H9 (cell line): Measurements from ENCODE around the gene PPP1R16B. TPM values are rescaled to one million over a fixed set of nuclear protein-coding genes. Genes with fewer than 3 reads are reported as not detected.

Source experiments
- DNase-seq: peaks from one replicate; pipeline ENCODE4 v3.0.0-alpha.2; 2017
- H2AFZ ChIP-seq: one replicate; pipeline ENCODE4 v1.6.1; 2013; ENCODE audit warnings: mild to moderate bottlenecking, low read length, control low read depth, moderate library complexity
- H2AK5ac ChIP-seq: 2 replicates; pipeline ENCODE4 v1.6.1; 2013; ENCODE audit warnings: low read length, control low read depth, mixed read lengths; ENCODE audit not compliant: insufficient read length
- H2BK120ac ChIP-seq: one replicate; pipeline ENCODE4 v1.6.1; 2013; ENCODE audit warnings: low read depth, mild to moderate bottlenecking, low read length, control low read depth, inconsistent platforms; ENCODE audit not compliant: poor library complexity, severe bottlenecking
- H2BK12ac ChIP-seq: 2 replicates; pipeline ENCODE4 v1.6.1; 2013; ENCODE audit warnings: low read length, control low read depth, mixed read lengths, low read depth; ENCODE audit not compliant: insufficient read length
- H2BK15ac ChIP-seq: 2 replicates; pipeline ENCODE4 v1.6.1; 2013; ENCODE audit warnings: low read depth, low read length, control low read depth
- H2BK20ac ChIP-seq: one replicate; pipeline ENCODE4 v1.6.1; 2013; ENCODE audit warnings: low read depth, mild to moderate bottlenecking, low read length, control low read depth, inconsistent platforms; ENCODE audit not compliant: poor library complexity, severe bottlenecking
- H2BK5ac ChIP-seq: 2 replicates; pipeline ENCODE4 v1.6.1; 2013; ENCODE audit warnings: low read length, control low read depth, mixed read lengths; ENCODE audit not compliant: insufficient read length
- H3K14ac ChIP-seq: 2 replicates; pipeline ENCODE4 v1.6.1; 2013; ENCODE audit warnings: low read length, control low read depth; ENCODE audit not compliant: insufficient read depth
- H3K18ac ChIP-seq: 2 replicates; pipeline ENCODE4 v1.6.1; 2013; ENCODE audit warnings: low read depth, mild to moderate bottlenecking, mixed read lengths, low read length, control low read depth; ENCODE audit not compliant: insufficient read length
- H3K23ac ChIP-seq: 2 replicates; pipeline ENCODE4 v1.6.1; 2013; ENCODE audit warnings: low read length, control low read depth, mixed read lengths, low read depth; ENCODE audit not compliant: insufficient read length
- H3K23me2 ChIP-seq: 2 replicates; pipeline ENCODE4 v1.6.1; 2013; ENCODE audit warnings: low read depth, mild to moderate bottlenecking, mixed read lengths, low read length, control low read depth; ENCODE audit not compliant: insufficient read length, poor library complexity, severe bottlenecking
- H3K27ac ChIP-seq: 2 replicates; pipeline ENCODE4 v1.5.1; 2013; ENCODE audit warnings: low read length, control low read depth, mixed read lengths, low read depth; ENCODE audit not compliant: insufficient read length
- H3K27me3 ChIP-seq: 2 replicates; pipeline ENCODE4 v1.6.1; 2013; ENCODE audit warnings: low read length, control low read depth, inconsistent platforms; ENCODE audit not compliant: insufficient read depth
- H3K4ac ChIP-seq: 2 replicates; pipeline ENCODE4 v1.6.1; 2013; ENCODE audit warnings: low read depth, mild to moderate bottlenecking, control low read depth, inconsistent platforms, low read length, moderate library complexity
- H3K4me1 ChIP-seq: 2 replicates; pipeline ENCODE4 v1.6.1; 2013; ENCODE audit warnings: low read length, control low read depth, inconsistent platforms; ENCODE audit not compliant: insufficient read depth
- H3K4me2 ChIP-seq: 2 replicates; pipeline ENCODE4 v1.6.1; 2013; ENCODE audit warnings: low read length, control low read depth, mixed read lengths; ENCODE audit not compliant: insufficient read length, insufficient read depth
- H3K56ac ChIP-seq: 2 replicates; pipeline ENCODE4 v1.6.1; 2013; ENCODE audit warnings: low read depth, mild to moderate bottlenecking, mixed read lengths, low read length, control low read depth; ENCODE audit not compliant: insufficient read length
- H3K79me1 ChIP-seq: 2 replicates; pipeline ENCODE4 v1.6.1; 2013; ENCODE audit warnings: low read depth, mild to moderate bottlenecking, moderate library complexity, low read length, control low read depth, inconsistent platforms; ENCODE audit not compliant: insufficient read depth, poor library complexity, severe bottlenecking
- H3K79me2 ChIP-seq: 2 replicates; pipeline ENCODE4 v1.6.1; 2013; ENCODE audit warnings: low read length, control low read depth, inconsistent platforms; ENCODE audit not compliant: insufficient read depth
- H3K9ac ChIP-seq: 2 replicates; pipeline ENCODE4 v1.6.1; 2013; ENCODE audit warnings: low read length, control low read depth, mixed read lengths; ENCODE audit not compliant: insufficient read length; ENCODE audit errors: extremely low read depth
- H3K9me3 ChIP-seq: one replicate; pipeline ENCODE4 v1.6.1; 2013; ENCODE audit warnings: low read depth, low read length, inconsistent platforms; ENCODE audit not compliant: control insufficient read depth
- H3T11ph ChIP-seq: one replicate; pipeline ENCODE4 v1.6.1; 2013; ENCODE audit warnings: mild to moderate bottlenecking, low read length, control low read depth, inconsistent platforms
- H4K20me1 ChIP-seq: one replicate; pipeline ENCODE4 v1.6.1; 2013; ENCODE audit not compliant: control insufficient read depth, insufficient read length, insufficient read depth
- H4K5ac ChIP-seq: 2 replicates; pipeline ENCODE4 v1.6.1; 2013; ENCODE audit warnings: low read depth, mild to moderate bottlenecking, mixed read lengths, low read length, control low read depth; ENCODE audit not compliant: insufficient read length
- H4K8ac ChIP-seq: replicated peaks from 2 replicates; pipeline ENCODE4 v1.6.1; 2013; ENCODE audit warnings: low read length, control low read depth, mixed read lengths, low read depth; ENCODE audit not compliant: insufficient read length
- H4K91ac ChIP-seq: 2 replicates; pipeline ENCODE4 v1.6.1; 2013; ENCODE audit warnings: low read depth, mild to moderate bottlenecking, moderate library complexity, mixed read lengths, low read length, control low read depth; ENCODE audit not compliant: insufficient read length
- H3K27ac Mint-ChIP-seq, 3 experiments: 2 replicates in 2 of 3; 3 replicates in 1 of 3; pipeline ENCODE4 v1.8.0; 2020 to 2021; ENCODE audit warnings: mixed read lengths in 3 of 3, mild to moderate bottlenecking in 1 of 3, moderate library complexity in 1 of 3
- H3K27me3 Mint-ChIP-seq: 2 replicates; pipeline ENCODE4 v1.8.0; 2021; ENCODE audit warnings: low read depth, mild to moderate bottlenecking, moderate library complexity, mixed read lengths
- H3K36me3 Mint-ChIP-seq, 3 experiments: 2 replicates in 2 of 3; 3 replicates in 1 of 3; pipeline ENCODE4 v1.8.0; 2020 to 2021; ENCODE audit warnings: low read depth in 3 of 3, mixed read lengths in 3 of 3; ENCODE audit not compliant: insufficient read depth in 1 of 3
- H3K4me1 Mint-ChIP-seq, 2 experiments: 2 replicates each; pipeline ENCODE4 v1.8.0; 2020; ENCODE audit warnings: mixed read lengths in 2 of 2
- H3K4me3 Mint-ChIP-seq, 2 experiments: 2 replicates in 1 of 2; 3 replicates in 1 of 2; pipeline ENCODE4 v1.8.0; 2020 to 2021; ENCODE audit warnings: mild to moderate bottlenecking in 2 of 2, mixed read lengths in 2 of 2, moderate library complexity in 1 of 2
- H3K9me3 Mint-ChIP-seq, 2 experiments: 2 replicates in 1 of 2; 3 replicates in 1 of 2; pipeline ENCODE4 v1.8.0; 2020; ENCODE audit warnings: mild to moderate bottlenecking in 2 of 2, mixed read lengths in 2 of 2, moderate library complexity in 1 of 2
- CTCF ChIP-seq: fragments of 200-600 bp; sonication (generic); conservative IDR thresholded peaks from 3 replicates; pipeline ENCODE4 v1.8.0; 2021; ENCODE audit warnings: antibody characterized with exemption, mild to moderate bottlenecking
- WGBS: extraction: QIAGEN DNeasy Blood & Tissue Kit; methylation state at CpG from one replicate; pipeline ENCODE4 v1.1.7; 2013; ENCODE audit warnings: missing lambda C conversion rate, low lambda C conversion rate, mixed read lengths; ENCODE audit not compliant: insufficient read length; ENCODE audit errors: extremely low coverage; 5-methylcytosine and 5-hydroxymethylcytosine counted together
- total RNA-seq: library from RNA; stranded (reverse); gene quantifications from 2 replicates; pipeline ENCODE4 v1.2.1, GENCODE V29; 2021

PPP1R16B gene
- total RNA-seq, 1 experiment from 2014 or later: 8.2 TPM

GRCh38 chr20:38941726-38942389 lies 136.4 kb downstream of the PPP1R16B start:
- WGBS: no CpG with 5 or more reads among the region's 5 CpGs
- H3K27ac Mint-ChIP-seq: no peak overlapping the region
- no peak overlapping the region for H3K14ac ChIP-seq
- H3K79me2 ChIP-seq: peaks cover 20% of the 10 kb centered on the region; the same call in 1 of the 2 replicates
- no peak overlapping the region for H4K5ac ChIP-seq
- H3K9ac ChIP-seq: no peak overlapping the region
- H3T11ph ChIP-seq: no peak overlapping the region
- H3K4me1 ChIP-seq: peaks cover under 1% of the 10 kb centered on the region; the same call in 1 of the 2 replicates
- no peak overlapping the region for H2BK20ac ChIP-seq
- H3K9me3 Mint-ChIP-seq: no peaks in the 10 kb centered on the region
- no peaks in the 10 kb centered on the region for H3K9me3 ChIP-seq
- no peak overlapping the region for H3K56ac ChIP-seq
- no peaks in the 10 kb centered on the region for H3K27me3 Mint-ChIP-seq
- H2AK5ac ChIP-seq: no peak overlapping the region
- H4K91ac ChIP-seq: no peak overlapping the region
- H3K23ac ChIP-seq: no peak overlapping the region
- no peak overlapping the region for H3K18ac ChIP-seq
- peaks cover 38 to 82% (median 77%) of the 10 kb centered on the region in 3 experiments; a peak in 6 of 7 replicates for H3K36me3 Mint-ChIP-seq
- H3K4me3 Mint-ChIP-seq: no peak overlapping the region
- H3K4ac ChIP-seq: no peak overlapping the region
- H3K27me3 ChIP-seq: no peaks in the 10 kb centered on the region
- H3K27ac ChIP-seq: no peak overlapping the region
- H3K4me1 Mint-ChIP-seq: peaks cover 12 to 13% of the 10 kb centered on the region in 2 experiments
- DNase-seq: no peak
- TF ChIP-seq CTCF: peak; percentile 28; the same call in 2 of the 3 replicates
- H4K8ac ChIP-seq: no peak overlapping the region
- H2BK120ac ChIP-seq: no peak overlapping the region
- H2BK5ac ChIP-seq: no peak overlapping the region
- H3K79me1 ChIP-seq: peaks cover 9% of the 10 kb centered on the region
- no peak overlapping the region for H2AFZ ChIP-seq
- H2BK15ac ChIP-seq: no peak overlapping the region
- H2BK12ac ChIP-seq: no peak overlapping the region
- H3K4me2 ChIP-seq: no peak overlapping the region
- no peaks in the 10 kb centered on the region for H4K20me1 ChIP-seq
- no peaks in the 10 kb centered on the region for H3K23me2 ChIP-seq
